Measurements from ENCODE around the gene TMPRSS4. TPM values are rescaled to one million over a fixed set of nuclear protein-coding genes. Genes with fewer than 3 reads are reported as not detected.

Gene TMPRSS4
- total and polyA plus RNA-seq, 9 donors, result 0.07 to 5.2 (median 0.25) TPM; not detected in 1

DNA sequence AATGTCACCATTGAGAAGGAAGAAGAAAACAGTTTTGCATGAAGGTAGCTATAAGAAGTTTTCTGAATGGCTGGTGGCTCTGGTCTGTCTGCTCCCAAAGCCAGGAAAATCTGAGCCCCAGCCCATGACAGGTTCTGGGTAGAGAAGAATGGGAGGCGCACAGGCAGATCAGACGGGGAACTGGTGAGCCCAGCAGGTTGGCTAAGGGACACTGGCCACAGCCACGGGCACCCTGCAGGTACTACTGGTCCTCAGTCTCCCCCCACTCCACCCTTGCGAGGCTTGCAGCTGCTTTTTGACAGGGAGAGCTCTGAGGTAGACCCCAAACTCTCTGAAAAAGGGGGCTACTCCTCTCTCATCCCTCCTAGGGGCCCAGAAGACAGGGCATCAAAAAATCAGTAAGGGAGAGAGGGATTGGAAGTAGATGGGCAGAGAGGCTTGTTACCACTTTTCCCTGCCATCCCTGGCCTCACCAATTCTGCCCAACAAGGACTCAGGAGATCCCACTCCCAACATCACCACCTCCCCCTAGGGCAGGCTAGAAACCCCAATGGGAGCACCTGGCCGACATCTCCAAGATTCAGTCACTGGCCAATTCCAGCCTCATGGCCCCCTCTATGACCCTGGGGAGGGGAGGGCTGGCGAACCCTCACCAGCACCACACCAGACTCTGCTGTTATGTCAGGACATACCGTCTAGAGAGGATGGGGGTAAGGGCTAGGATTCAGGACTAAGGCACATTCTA is 58.3 kb downstream of the TMPRSS4 start:
- peaks cover 18% of the 10 kb centered on the region for H3K27me3 ChIP-seq (ENCODE audit: control insufficient read depth, insufficient read depth, low read length)
- no peaks in the 10 kb centered on the region for H3K4me1 ChIP-seq (ENCODE audit: control insufficient read depth, insufficient read depth, low read length)
- 80% methylated on average over 1 of the region's 7 CpGs for WGBS (ENCODE audit: insufficient coverage)
- DNase-seq, result no peak
- H3K9me3 ChIP-seq (replicated peaks; ENCODE audit: control insufficient read depth, low read depth, low read length), result no peaks in the 10 kb centered on the region
- H3K27ac ChIP-seq (ENCODE audit: low read length), result no peak overlapping the region
- no peak overlapping the region for H3K4me3 ChIP-seq (ENCODE audit: low read length)
- H3K36me3 ChIP-seq (ENCODE audit: control insufficient read depth, insufficient read depth, low read length), result no peaks in the 10 kb centered on the region

DNA sequence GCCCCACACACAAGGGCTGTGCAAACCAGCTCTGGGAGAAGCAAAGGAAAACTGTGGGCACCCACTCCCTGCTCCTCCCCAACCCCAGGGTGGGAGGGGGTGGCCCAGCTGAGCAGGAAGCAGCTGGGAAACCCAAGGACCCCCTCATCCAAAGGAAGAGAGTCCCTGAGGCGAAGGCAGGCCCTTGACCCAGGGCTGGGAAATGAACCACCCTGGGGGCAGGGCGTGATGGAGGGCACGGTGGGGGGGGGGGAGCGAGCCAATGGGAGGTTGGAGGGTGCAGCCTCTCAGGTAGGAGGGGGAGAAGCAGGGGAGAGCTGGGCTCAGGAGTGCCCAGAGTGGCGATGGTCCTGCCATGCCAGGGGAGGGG is 58.9 kb downstream of the TMPRSS4 start:
- WGBS (ENCODE audit: insufficient coverage), result 86% methylated on average over 1 of the region's 5 CpGs
- Histone ChIP-seq H3K4me1 (ENCODE audit: control insufficient read depth, insufficient read depth, low read length) (no peaks in the 10 kb centered on the region), H3K27me3 (ENCODE audit: control insufficient read depth, insufficient read depth, low read length) (peaks cover 20% of the 10 kb centered on the region)

DNA sequence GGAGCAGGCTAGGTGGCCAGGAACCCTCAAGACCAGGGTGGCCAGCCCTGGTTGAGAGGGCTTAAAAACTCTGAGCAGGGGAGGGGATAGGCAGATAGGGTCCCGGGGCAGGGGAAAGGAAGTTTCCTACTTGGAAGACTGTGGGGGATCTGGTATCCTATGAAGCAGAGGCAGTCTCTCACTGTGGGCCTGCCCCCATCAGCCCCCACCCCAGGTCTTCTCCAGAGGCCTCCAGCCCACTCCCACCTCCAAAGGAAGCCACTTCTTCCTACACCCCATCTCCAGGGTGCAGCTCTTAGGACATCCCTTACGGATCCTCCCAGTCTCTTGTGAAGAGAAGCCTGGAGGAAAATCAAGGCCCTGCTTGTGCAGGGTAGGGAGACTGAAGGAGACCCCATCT is 59.5 kb downstream of the TMPRSS4 start:
- Histone ChIP-seq H3K27ac (ENCODE audit: low read length) (no peak overlapping the region), H3K4me1 (ENCODE audit: control insufficient read depth, insufficient read depth, low read length) (no peaks in the 10 kb centered on the region), H3K27me3 (ENCODE audit: control insufficient read depth, insufficient read depth, low read length) (peaks cover 25% of the 10 kb centered on the region), H3K4me3 (ENCODE audit: low read length) (no peak overlapping the region), H3K9me3 (replicated peaks; ENCODE audit: control insufficient read depth, low read depth, low read length) (no peaks in the 10 kb centered on the region), H3K36me3 (ENCODE audit: control insufficient read depth, insufficient read depth, low read length) (no peaks in the 10 kb centered on the region)
- DNase-seq, result no peak
- WGBS (ENCODE audit: insufficient coverage), result no CpG with 5 or more reads among the region's 2 CpGs

More for the DNA sequence above, 58.9 kb downstream of the TMPRSS4 start:
- Histone ChIP-seq H3K4me3 (ENCODE audit: low read length) (no peak overlapping the region), H3K36me3 (ENCODE audit: control insufficient read depth, insufficient read depth, low read length) (no peaks in the 10 kb centered on the region), H3K9me3 (replicated peaks; ENCODE audit: control insufficient read depth, low read depth, low read length) (no peaks in the 10 kb centered on the region), H3K27ac (ENCODE audit: low read length) (no peak overlapping the region)
- DNase-seq, result no peak

DNA sequence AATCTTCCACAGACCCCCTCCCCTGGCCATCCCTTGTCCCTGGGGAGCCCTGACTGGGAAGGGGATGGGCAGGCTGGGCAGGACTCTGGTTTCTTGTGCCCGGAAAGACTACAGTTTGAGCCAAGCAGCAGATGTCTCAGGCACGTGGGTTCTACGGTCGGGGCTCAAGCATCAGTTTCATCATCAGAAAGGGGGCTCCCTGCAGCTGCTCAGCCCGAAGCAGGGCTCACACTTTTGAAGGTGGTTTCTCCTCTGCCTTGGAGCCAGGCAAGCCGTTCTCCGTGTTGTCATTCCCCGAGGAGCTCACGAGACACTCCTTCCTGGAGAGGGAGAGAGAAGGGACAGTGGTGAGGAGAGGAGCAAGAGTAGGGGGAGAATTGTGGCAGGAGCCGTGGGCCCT is 59.9 kb downstream of the TMPRSS4 start:
- peaks cover 26% of the 10 kb centered on the region for H3K27me3 ChIP-seq (ENCODE audit: control insufficient read depth, insufficient read depth, low read length)
- H3K4me1 ChIP-seq (ENCODE audit: control insufficient read depth, insufficient read depth, low read length), result no peaks in the 10 kb centered on the region
- WGBS (ENCODE audit: insufficient coverage), result 28% methylated on average over 5 of the region's 10 CpGs
- no peak overlapping the region for H3K4me3 ChIP-seq (ENCODE audit: low read length)
- no peak overlapping the region for H3K27ac ChIP-seq (ENCODE audit: low read length)
- H3K9me3 ChIP-seq (replicated peaks; ENCODE audit: control insufficient read depth, low read depth, low read length), result no peaks in the 10 kb centered on the region
- no peak for DNase-seq
- no peaks in the 10 kb centered on the region for H3K36me3 ChIP-seq (ENCODE audit: control insufficient read depth, insufficient read depth, low read length)

DNA sequence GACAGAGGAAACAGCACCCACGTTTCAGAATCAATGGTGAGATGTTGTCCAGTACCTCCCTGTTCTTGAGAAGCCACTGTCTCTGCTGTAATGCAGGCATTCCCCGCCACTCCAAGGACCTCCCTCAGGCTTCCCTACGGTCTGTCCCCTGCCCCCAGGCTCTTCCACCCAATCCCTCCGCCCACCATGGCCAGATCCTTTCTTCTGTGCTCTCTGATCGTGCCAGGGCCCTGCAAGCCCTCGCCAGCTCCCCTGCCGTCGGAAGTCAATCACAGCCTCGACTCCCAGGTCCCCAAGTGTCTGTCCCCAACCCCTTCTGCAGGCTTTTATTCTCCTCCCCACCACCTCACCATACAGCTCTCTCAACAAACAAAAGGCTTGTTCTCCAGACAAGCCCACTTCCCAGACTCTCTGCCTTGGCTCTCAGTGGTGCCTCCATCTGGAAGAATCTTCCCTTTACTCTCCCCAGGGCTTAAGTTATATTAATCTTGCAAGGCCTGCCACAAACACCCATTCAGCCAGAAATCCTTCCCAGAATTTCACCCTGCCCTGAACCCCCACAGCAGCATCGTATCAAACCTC is 62.1 kb downstream of the TMPRSS4 start:
- no peaks in the 10 kb centered on the region for H3K36me3 ChIP-seq (ENCODE audit: control insufficient read depth, insufficient read depth, low read length)
- DNase-seq, result no peak
- no peak overlapping the region for H3K4me3 ChIP-seq (ENCODE audit: low read length)
- no peak overlapping the region for H3K27ac ChIP-seq (ENCODE audit: low read length)
- peaks cover 39% of the 10 kb centered on the region for H3K27me3 ChIP-seq (ENCODE audit: control insufficient read depth, insufficient read depth, low read length)
- H3K4me1 ChIP-seq (ENCODE audit: control insufficient read depth, insufficient read depth, low read length), result no peaks in the 10 kb centered on the region
- WGBS (ENCODE audit: insufficient coverage), result 38% methylated on average over 8 of the region's 10 CpGs
- H3K9me3 ChIP-seq (replicated peaks; ENCODE audit: control insufficient read depth, low read depth, low read length), result no peaks in the 10 kb centered on the region

DNA sequence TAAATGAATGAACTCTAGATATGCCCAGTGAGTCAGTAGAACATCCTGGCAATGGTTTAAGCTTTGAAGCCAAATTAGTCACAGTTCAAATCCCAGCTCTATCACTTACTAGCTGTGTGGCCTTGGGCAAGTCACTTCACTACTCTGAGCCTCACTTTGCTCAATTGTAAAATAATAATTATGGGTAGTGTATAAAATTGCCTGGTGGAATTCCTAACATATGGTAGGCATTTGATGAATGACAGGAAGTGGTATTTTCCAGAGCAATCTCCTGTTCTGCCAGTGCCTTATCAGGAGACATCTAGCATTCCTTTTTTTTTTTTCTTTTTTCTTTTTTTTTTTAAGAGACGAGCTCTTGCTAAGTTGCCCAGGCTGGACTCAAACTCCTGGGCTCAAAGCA is 62.7 kb downstream of the TMPRSS4 start:
- Histone ChIP-seq H3K27me3 (ENCODE audit: control insufficient read depth, insufficient read depth, low read length) (peaks cover 45% of the 10 kb centered on the region), H3K4me1 (ENCODE audit: control insufficient read depth, insufficient read depth, low read length) (no peaks in the 10 kb centered on the region), H3K9me3 (replicated peaks; ENCODE audit: control insufficient read depth, low read depth, low read length) (no peaks in the 10 kb centered on the region), H3K27ac (ENCODE audit: low read length) (no peak overlapping the region), H3K4me3 (ENCODE audit: low read length) (no peak overlapping the region), H3K36me3 (ENCODE audit: control insufficient read depth, insufficient read depth, low read length) (no peaks in the 10 kb centered on the region)
- 29% methylated on average over 1 of the region's 1 CpG for WGBS (ENCODE audit: insufficient coverage)
- no peak for DNase-seq

DNA sequence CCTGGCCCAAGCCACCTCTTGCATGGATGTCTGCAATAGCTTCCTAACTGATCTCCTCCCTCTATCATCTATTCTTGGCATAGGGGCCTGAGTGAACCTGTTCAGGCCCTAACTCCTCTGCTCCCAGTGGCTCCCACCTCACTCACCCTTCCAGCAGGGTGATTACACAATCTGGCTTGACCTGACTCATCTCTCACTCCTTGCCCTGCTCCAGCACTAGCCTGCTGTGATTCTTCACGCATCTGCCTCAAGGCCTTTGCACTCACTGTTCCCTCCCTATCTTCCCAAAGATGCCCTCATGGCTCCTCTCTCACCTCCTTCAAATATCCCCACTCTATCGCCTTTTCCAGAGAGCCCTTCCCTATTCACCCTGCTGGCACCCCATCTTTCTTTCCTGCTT is 65.2 kb downstream of the TMPRSS4 start:
- no peak overlapping the region for H3K4me3 ChIP-seq (ENCODE audit: low read length)
- H3K27me3 ChIP-seq (ENCODE audit: control insufficient read depth, insufficient read depth, low read length), result peaks cover 57% of the 10 kb centered on the region
- WGBS (ENCODE audit: insufficient coverage), result 52% methylated on average over 2 of the region's 2 CpGs
- H3K36me3 ChIP-seq (ENCODE audit: control insufficient read depth, insufficient read depth, low read length), result no peaks in the 10 kb centered on the region
- no peaks in the 10 kb centered on the region for H3K9me3 ChIP-seq (replicated peaks; ENCODE audit: control insufficient read depth, low read depth, low read length)
- H3K4me1 ChIP-seq (ENCODE audit: control insufficient read depth, insufficient read depth, low read length), result peaks cover 5% of the 10 kb centered on the region
- H3K27ac ChIP-seq (ENCODE audit: low read length), result no peak overlapping the region
- no peak for DNase-seq

DNA sequence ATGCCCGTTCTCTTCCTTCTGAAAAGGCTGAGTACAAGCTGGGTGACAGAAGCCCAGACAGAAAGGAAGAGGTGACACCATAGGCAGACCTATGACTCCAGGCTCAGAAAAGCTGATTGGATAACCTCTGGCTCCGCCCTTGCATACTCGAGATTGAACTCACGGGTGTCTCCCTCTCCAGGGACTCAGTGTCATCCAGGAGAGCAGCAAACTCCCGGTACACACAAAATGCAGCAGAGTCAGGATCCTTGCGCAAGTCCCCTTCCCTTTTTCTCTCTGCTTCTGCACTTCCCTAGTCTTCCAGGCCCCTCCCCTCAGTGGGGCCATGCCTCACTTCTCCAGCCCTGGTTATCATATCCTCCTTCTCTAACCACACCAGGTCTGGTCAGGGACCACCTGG is 65.9 kb downstream of the TMPRSS4 start:
- peak; percentile 56 for DNase-seq
- Histone ChIP-seq H3K27me3 (ENCODE audit: control insufficient read depth, insufficient read depth, low read length) (peaks cover 62% of the 10 kb centered on the region), H3K4me3 (ENCODE audit: low read length) (no peak overlapping the region), H3K36me3 (ENCODE audit: control insufficient read depth, insufficient read depth, low read length) (no peaks in the 10 kb centered on the region), H3K9me3 (replicated peaks; ENCODE audit: control insufficient read depth, low read depth, low read length) (no peaks in the 10 kb centered on the region), H3K27ac (ENCODE audit: low read length) (no peak overlapping the region), H3K4me1 (ENCODE audit: control insufficient read depth, insufficient read depth, low read length) (peaks cover 7% of the 10 kb centered on the region)
- 36% methylated on average over 6 of the region's 6 CpGs for WGBS (ENCODE audit: insufficient coverage)

DNA sequence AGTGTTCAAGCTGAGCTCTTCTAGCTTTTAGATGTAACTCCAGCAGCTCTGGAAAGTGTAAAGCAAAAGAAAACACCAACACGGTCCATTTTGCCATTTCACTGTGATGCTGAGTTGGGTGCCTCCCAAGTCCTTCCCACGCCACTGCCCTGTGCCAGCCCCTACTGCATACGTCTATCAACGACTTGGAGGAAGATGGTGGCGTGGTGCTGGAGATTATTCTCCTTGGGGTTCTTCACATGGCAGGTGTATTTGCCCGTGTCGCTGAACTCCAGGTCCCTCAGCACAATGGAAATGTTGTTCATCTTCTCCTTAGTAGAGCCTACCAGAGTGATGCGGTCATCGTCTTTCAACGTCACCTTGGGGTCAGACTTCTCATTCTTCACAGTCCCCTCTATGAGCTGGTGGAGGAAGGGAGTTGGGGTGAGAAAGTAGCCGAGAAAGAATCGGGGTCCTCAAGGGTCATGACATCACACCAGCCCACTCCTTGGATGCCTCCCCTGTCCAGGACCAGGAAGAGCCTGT is 66.8 kb downstream of the TMPRSS4 start:
- DNase-seq, result no peak
- no peaks in the 10 kb centered on the region for H3K9me3 ChIP-seq (replicated peaks; ENCODE audit: control insufficient read depth, low read depth, low read length)
- no peaks in the 10 kb centered on the region for H3K36me3 ChIP-seq (ENCODE audit: control insufficient read depth, insufficient read depth, low read length)
- H3K27me3 ChIP-seq (ENCODE audit: control insufficient read depth, insufficient read depth, low read length), result peaks cover 67% of the 10 kb centered on the region
- no peak overlapping the region for H3K27ac ChIP-seq (ENCODE audit: low read length)
- 77% methylated on average over 6 of the region's 12 CpGs for WGBS (ENCODE audit: insufficient coverage)
- no peak overlapping the region for H3K4me3 ChIP-seq (ENCODE audit: low read length)
- H3K4me1 ChIP-seq (ENCODE audit: control insufficient read depth, insufficient read depth, low read length), result peaks cover 7% of the 10 kb centered on the region

DNA sequence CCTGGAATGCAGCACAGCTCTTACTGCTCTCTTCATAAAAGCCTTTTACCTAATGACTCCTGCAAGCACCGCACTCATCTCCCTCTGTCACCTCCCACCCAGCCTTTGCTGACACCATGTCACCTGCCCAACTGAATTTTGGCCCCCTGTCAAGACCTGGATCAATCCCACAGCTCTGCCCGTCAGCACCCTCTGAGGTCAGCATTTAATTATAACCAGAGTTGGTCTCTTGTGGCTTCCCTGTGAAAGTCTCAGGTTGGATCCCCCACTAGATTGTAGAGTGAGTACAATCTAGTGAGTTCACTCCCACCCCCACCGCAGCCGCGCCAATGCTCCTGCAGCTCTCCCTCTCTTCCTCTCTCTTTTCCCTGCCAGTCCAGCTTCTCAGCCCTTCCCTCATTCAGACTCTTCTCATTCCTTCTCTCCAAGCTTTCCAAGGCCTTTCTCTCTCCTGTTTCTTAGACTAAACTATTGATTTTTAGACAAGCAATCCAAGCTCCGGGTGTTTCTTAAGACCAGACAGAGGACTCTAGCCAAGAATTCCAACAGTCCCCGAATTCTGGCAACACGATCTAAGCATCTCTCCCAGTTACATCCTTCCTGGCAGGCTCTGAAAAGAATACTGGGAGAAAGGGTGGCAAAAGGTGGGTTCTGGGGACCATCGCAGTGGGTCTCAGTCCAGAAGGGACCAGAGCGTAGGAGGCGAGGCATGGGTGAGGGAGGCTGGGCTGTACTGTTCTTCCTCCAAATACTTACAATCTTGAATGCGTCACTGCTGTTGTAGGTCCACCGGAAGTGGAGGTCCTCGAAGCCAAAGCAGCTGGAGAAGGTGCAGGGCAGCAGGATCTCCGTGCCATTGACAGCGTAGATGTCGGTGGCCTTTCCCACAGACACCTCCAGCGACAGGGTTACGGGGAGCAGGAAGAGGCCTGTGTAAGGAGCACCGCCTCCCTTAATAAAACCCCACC is 67.7 kb downstream of the TMPRSS4 start:
- H3K36me3 ChIP-seq (ENCODE audit: control insufficient read depth, insufficient read depth, low read length), result no peaks in the 10 kb centered on the region
- no peaks in the 10 kb centered on the region for H3K9me3 ChIP-seq (replicated peaks; ENCODE audit: control insufficient read depth, low read depth, low read length)
- peak; percentile 30 for DNase-seq
- H3K27me3 ChIP-seq (ENCODE audit: control insufficient read depth, insufficient read depth, low read length), result peaks cover 73% of the 10 kb centered on the region
- H3K4me3 ChIP-seq (ENCODE audit: low read length), result no peak overlapping the region
- H3K27ac ChIP-seq (ENCODE audit: low read length), result no peak overlapping the region
- 35% methylated on average over 8 of the region's 20 CpGs for WGBS (ENCODE audit: insufficient coverage)
- H3K4me1 ChIP-seq (ENCODE audit: control insufficient read depth, insufficient read depth, low read length), result peaks cover 7% of the 10 kb centered on the region
